Suprapubic skin (tissue), 4 donors: ENCODE results near the gene ARMC12. TPM values are rescaled to one million over a fixed set of nuclear protein-coding genes. Genes with fewer than 3 reads are reported as not detected.

Source experiments
- DNase-seq, 2 donors: peaks; one replicate each; pipeline ENCODE4 v3.0.0-alpha.2; 2019; ENCODE audit warnings: low spot score in 2 of 2
- H3K27ac ChIP-seq: fragments of 200-600 bp; sonication (generic); one replicate; pipeline ENCODE4 v1.5.1; 2019
- H3K27me3 ChIP-seq: fragments of 200-600 bp; sonication (generic); one replicate; pipeline ENCODE4 v1.5.1; 2019
- H3K36me3 ChIP-seq: fragments of 200-600 bp; sonication (generic); one replicate; pipeline ENCODE4 v1.5.1; 2019
- H3K4me1 ChIP-seq: fragments of 200-600 bp; sonication (generic); one replicate; pipeline ENCODE4 v1.5.1; 2019
- H3K4me3 ChIP-seq: fragments of 200-600 bp; sonication (generic); one replicate; pipeline ENCODE4 v1.5.1; 2019; ENCODE audit warnings: mild to moderate bottlenecking
- H3K9me3 ChIP-seq: fragments of 200-600 bp; sonication (generic); one replicate; pipeline ENCODE4 v1.5.1; 2019
- CTCF ChIP-seq, 2 donors: fragments of 200-600 bp in 1 of 2; fragments of 450-650 bp in 1 of 2; sonication (generic) in 1 of 2; IDR thresholded peaks; one replicate each; pipeline ENCODE4 v1.5.1; 2016 to 2019; ENCODE audit warnings: antibody characterized with exemption in 2 of 2, mild to moderate bottlenecking in 1 of 2, moderate library complexity in 1 of 2
- EP300 ChIP-seq: sonication (generic); formaldehyde crosslinking; IDR thresholded peaks from one replicate; pipeline ENCODE4 v1.6.1; 2017; ENCODE audit warnings: antibody characterized with exemption
- POLR2A ChIP-seq, 2 donors: fragments of 450-650 bp; IDR thresholded peaks; one replicate each; pipeline ENCODE4 v1.6.1; 2017; ENCODE audit warnings: antibody characterized with exemption in 2 of 2, mild to moderate bottlenecking in 2 of 2, moderate library complexity in 2 of 2
- POLR2AphosphoS5 ChIP-seq, 3 donors: sonication (generic); formaldehyde crosslinking; IDR thresholded peaks; one replicate each; pipeline ENCODE4 v1.6.1; 2017; ENCODE audit warnings: antibody characterized with exemption in 3 of 3
- WGBS: methylation state at CpG from one replicate; pipeline ENCODE4 v1.1.5; 2018; 5-methylcytosine and 5-hydroxymethylcytosine counted together
- total RNA-seq, 4 donors: library from RNA; depleted of rRNA; stranded (reverse); fragments of >200 nt; gene quantifications; one replicate each; pipeline ENCODE4 v1.1.0, GENCODE V29; 2016

Gene ARMC12
- total RNA-seq, 4 donors from 2014 or later: 0.53 to 1.2 (median 0.55) TPM; not detected in 1

GRCh38 chr6:35719830-35720733 lies 16.8 kb upstream of the ARMC12 start:
- 53% methylated on average over 12 of the region's 21 CpGs for WGBS
- DNase-seq: peak; percentile 73 to 78
- Histone ChIP-seq H3K9me3 (no peaks in the 10 kb centered on the region), H3K4me3 (peak overlapping the region; percentile 26), H3K36me3 (no peaks in the 10 kb centered on the region), H3K27me3 (no peaks in the 10 kb centered on the region), H3K4me1 (peaks cover 76% of the 10 kb centered on the region), H3K27ac (peak overlapping the region; percentile 85)
- TF ChIP-seq EP300: no peak
- TF ChIP-seq POLR2A (IDR thresholded peaks at IDR 0.05): peak in 1 of 2 donors; percentile 17

DNA sequence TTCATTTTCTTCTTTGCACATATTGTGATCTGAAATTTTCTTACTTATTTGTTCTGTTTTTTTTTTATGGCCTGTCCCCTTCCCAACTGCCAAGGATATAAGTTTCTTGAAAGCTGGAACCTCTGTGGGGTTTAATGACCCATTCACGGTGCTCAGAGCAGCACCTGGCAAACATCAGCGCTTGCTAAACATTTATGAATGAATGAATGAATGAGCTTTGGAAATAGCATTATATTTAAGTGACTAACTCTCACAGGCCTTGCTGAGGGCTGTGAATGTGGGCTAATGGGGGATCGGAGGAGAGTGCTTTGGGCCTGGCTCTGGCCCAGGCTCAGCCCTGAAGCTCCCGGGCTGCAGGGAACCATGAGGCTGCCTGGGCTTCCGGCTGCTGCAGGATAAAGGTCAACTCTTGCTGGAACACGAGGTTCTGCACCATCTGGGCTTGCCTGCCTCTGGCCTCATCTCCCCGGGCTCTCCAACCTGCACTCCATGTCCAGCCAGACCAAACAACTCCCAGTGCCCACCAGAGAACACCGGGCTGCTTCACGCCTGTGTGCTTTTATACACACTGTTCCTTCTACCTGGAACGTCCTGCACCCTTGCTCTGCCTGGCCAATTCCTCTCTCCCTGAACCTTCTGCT lies 14.6 kb upstream of the ARMC12 start:
- Histone ChIP-seq H3K27me3 (no peaks in the 10 kb centered on the region), H3K27ac (peak overlapping the region; percentile 100), H3K4me3 (no peak overlapping the region), H3K36me3 (no peaks in the 10 kb centered on the region), H3K9me3 (no peaks in the 10 kb centered on the region), H3K4me1 (peaks cover 97% of the 10 kb centered on the region)
- WGBS: 70% methylated on average over 10 of the region's 10 CpGs
- TF ChIP-seq CTCF (IDR thresholded peaks at IDR 0.05) (no peak), EP300 (peak; percentile 46)
- DNase-seq: no peak

DNA sequence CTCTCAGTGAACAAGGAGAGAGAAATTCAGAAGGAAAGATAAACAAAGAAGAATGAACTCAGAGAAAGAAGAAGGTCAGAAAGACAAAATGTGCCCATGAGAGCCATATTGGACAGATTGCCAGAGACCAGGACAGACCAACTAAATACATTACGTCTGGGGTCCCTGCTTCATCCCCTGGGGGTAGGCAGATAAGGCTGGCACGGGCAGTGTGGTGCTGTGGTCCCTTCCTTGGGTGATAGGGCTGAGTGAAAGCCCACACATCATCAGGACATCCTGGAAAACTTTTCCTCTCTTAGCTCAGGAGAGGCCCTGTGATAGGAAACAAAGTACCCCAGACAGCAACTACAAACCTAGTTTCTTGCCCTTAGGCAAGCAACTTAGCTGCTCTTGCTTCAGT lies 13.2 kb upstream of the ARMC12 start:
- no peaks in the 10 kb centered on the region for H3K27me3 ChIP-seq
- no peak for DNase-seq
- TF ChIP-seq EP300 (no peak), POLR2AphosphoS5 (IDR thresholded peaks at IDR 0.05) (no peak), CTCF (IDR thresholded peaks at IDR 0.05) (no peak), POLR2A (IDR thresholded peaks at IDR 0.05) (no peak)
- H3K9me3 ChIP-seq: no peaks in the 10 kb centered on the region
- H3K27ac ChIP-seq: peak overlapping the region; percentile 100
- no peak overlapping the region for H3K4me3 ChIP-seq
- H3K36me3 ChIP-seq: no peaks in the 10 kb centered on the region
- peaks cover 98% of the 10 kb centered on the region for H3K4me1 ChIP-seq
- WGBS: 94% methylated on average over 2 of the region's 2 CpGs

DNA sequence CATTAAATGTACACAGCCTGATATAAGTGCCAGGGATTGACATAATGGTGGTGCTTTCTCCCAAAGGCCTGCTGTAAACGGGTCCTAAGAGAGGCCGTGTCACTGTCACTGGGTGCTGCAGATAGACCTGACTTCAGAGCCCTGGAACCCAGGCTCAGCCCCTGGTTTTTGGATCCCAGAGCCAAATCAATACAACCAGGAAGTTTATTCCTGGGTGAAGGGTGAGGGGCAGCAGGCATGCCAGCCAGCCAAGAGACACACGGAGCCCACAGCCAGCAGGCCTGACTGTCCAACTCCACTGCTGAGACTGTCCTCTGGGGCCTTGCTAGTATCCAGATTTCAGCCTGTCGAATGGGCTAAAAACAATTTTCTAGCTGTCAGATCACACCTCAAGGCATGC lies 12.8 kb upstream of the ARMC12 start:
- no peak overlapping the region for H3K4me3 ChIP-seq
- DNase-seq: no peak
- peak overlapping the region; percentile 100 for H3K27ac ChIP-seq
- 95% methylated on average over 4 of the region's 4 CpGs for WGBS
- no peaks in the 10 kb centered on the region for H3K36me3 ChIP-seq
- no peaks in the 10 kb centered on the region for H3K9me3 ChIP-seq
- H3K27me3 ChIP-seq: no peaks in the 10 kb centered on the region
- peaks cover 98% of the 10 kb centered on the region for H3K4me1 ChIP-seq
- no peak for TF ChIP-seq POLR2AphosphoS5 (IDR thresholded peaks at IDR 0.05)
- no peak for TF ChIP-seq POLR2A (IDR thresholded peaks at IDR 0.05)
- TF ChIP-seq EP300: no peak
- TF ChIP-seq CTCF (IDR thresholded peaks at IDR 0.05): no peak

DNA sequence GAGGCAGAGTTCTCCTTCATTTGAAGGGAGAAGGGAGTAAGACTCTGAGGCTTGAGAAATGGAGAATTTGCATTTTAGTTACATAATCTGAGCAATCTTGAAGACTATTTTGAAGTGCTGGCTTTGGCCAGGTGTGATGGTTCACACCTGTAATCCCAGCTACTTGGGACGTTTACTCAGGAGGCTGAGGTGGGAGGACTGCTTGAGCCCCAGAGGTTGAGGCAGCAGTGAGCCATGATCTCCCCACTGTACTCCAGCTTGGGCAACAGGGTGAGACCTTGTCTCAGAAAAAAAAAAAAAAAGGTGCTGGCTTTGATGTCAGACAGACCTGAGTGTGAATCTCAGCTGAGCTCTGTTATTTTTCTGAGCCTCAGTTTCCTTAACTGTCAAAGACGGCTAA lies 12.4 kb upstream of the ARMC12 start:
- no peaks in the 10 kb centered on the region for H3K9me3 ChIP-seq
- H3K27ac ChIP-seq: peak overlapping the region; percentile 100
- no peak for TF ChIP-seq POLR2AphosphoS5 (IDR thresholded peaks at IDR 0.05)
- TF ChIP-seq POLR2A (IDR thresholded peaks at IDR 0.05): no peak
- no peak for TF ChIP-seq EP300
- TF ChIP-seq CTCF (IDR thresholded peaks at IDR 0.05): no peak
- no peaks in the 10 kb centered on the region for H3K27me3 ChIP-seq
- no peak for DNase-seq
- no peaks in the 10 kb centered on the region for H3K36me3 ChIP-seq
- 83% methylated on average over 2 of the region's 2 CpGs for WGBS
- H3K4me1 ChIP-seq: peaks cover 98% of the 10 kb centered on the region
- no peak overlapping the region for H3K4me3 ChIP-seq
